Activated CD4-positive, alpha-beta memory T cell treated with anti-CD3 and anti-CD28 coated beads, Interleukin-2, amount 10 ng/mL, durations not matched to agents 7 days and 5 days (primary cell): ENCODE data around the gene GPER1. TPM values are rescaled to one million over a fixed set of nuclear protein-coding genes. Genes with fewer than 3 reads are reported as not detected.

Experiments used
- CTCF ChIA-PET: fragments of 350-600 bp; sonication (Branson Sonifier 250); formaldehyde crosslinking; loops from one replicate; lab custom pipeline; 2021; ENCODE audit warnings: antibody characterized with exemption, inconsistent platforms; lab: Charles Lee
- POLR2A ChIA-PET: fragments of 350-600 bp; sonication (Branson Sonifier 250); formaldehyde crosslinking; loops from one replicate; lab custom pipeline; 2021; ENCODE audit warnings: antibody characterized with exemption; lab: Charles Lee
- DNase-seq: peaks from one replicate; pipeline ENCODE4 v3.0.0-alpha.2; 2020
- H3K27ac Mint-ChIP-seq: one replicate; pipeline ENCODE4 v1.8.0; 2021; ENCODE audit warnings: mild to moderate bottlenecking, mixed read lengths
- H3K27me3 Mint-ChIP-seq: one replicate; pipeline ENCODE4 v1.8.0; 2021; ENCODE audit warnings: mixed read lengths
- H3K36me3 Mint-ChIP-seq: one replicate; pipeline ENCODE4 v1.8.0; 2021; ENCODE audit warnings: low read depth, mixed read lengths
- H3K4me1 Mint-ChIP-seq: one replicate; pipeline ENCODE4 v1.8.0; 2021; ENCODE audit warnings: mixed read lengths
- H3K4me3 Mint-ChIP-seq: one replicate; pipeline ENCODE4 v1.8.0; 2021; ENCODE audit warnings: mild to moderate bottlenecking, mixed read lengths
- H3K9me3 Mint-ChIP-seq: one replicate; pipeline ENCODE4 v1.8.0; 2021; ENCODE audit warnings: mixed read lengths
- total RNA-seq, 2 experiments: library from RNA; stranded (reverse); gene quantifications; one replicate each; pipeline ENCODE4 v1.2.3, GENCODE V29; 2021

GPER1 gene
- total RNA-seq, 2 experiments from 2014 or later, result 0.15 TPM; not detected in 1

DNA sequence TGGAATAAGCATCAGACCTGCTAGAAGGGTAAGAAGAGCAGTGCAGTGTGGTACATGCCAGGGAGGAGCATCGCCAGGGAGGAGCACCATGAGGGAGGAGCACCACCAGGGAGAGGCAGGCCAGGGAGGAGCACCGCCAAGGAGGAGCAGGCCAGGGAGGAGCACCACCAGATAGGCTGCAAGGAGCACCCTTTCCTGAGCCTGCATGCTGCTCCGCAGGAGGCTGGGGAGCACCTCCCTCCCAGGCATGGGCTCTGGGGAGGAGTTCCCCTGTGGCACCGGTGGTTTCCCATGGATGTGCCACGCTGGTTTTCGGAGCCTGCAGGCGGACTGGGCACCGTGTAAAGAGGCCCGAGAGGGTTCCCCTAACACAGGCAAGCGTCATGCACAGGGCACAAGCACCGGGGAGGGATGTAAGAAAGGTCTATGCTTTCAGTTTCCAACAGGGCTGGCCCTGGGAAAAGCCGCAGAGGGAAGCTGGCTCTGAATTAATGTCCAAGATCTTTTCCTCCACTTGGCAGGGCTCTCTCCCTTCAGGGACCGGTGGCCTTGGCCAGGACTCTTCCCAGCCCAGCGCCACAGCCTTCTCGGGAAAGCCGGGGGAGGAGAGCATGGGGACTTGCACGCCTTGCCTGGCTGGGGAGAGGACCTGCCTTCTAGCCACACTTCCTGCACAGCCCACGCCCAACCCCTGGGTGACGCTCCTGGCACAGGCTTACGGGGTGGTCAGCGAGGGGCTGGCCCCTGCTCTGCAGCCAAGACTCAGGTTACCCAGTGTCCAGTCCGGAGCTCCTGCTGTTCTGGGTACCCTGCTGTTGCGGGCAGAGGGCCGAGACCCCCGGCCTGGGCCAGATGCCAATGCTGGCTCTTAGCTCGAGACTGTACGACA is 11.5 kb upstream of the GPER1 start:
- DNase-seq, result no peak
- Mint-ChIP-seq H3K9me3 (no peaks in the 10 kb centered on the region), H3K4me1 (no peaks in the 10 kb centered on the region), H3K36me3 (no peaks in the 10 kb centered on the region), H3K27ac (no peak overlapping the region), H3K4me3 (no peak overlapping the region), H3K27me3 (no peaks in the 10 kb centered on the region)
- POLR2A ChIA-PET, result interaction anchor here (1.0 kb wide), 1 partner anchor 9 kb away, joined by 3 read pairs; no protein-coding TSS in a partner anchor
- CTCF ChIA-PET, result interaction anchor here (1.0 to 2.1 kb wide), 3 partner anchors 10 to 83 kb away, joined by 3 to 4 read pairs (median 3); no protein-coding TSS in a partner anchor

- Mint-ChIP-seq H3K4me3 (no peak overlapping the region), H3K4me1 (no peaks in the 10 kb centered on the region), H3K27me3 (no peaks in the 10 kb centered on the region), H3K36me3 (no peaks in the 10 kb centered on the region), H3K9me3 (no peaks in the 10 kb centered on the region), H3K27ac (no peak overlapping the region)
- CTCF ChIA-PET, result interaction anchor here (1.0 kb wide), 1 partner anchor 13 kb away, joined by 5 read pairs; no protein-coding TSS in a partner anchor
- POLR2A ChIA-PET, result no interaction called here
- DNase-seq, result no peak
Observed at GRCh38 chr7:1078519-1078918, 9.4 kb upstream of the GPER1 start.

DNA sequence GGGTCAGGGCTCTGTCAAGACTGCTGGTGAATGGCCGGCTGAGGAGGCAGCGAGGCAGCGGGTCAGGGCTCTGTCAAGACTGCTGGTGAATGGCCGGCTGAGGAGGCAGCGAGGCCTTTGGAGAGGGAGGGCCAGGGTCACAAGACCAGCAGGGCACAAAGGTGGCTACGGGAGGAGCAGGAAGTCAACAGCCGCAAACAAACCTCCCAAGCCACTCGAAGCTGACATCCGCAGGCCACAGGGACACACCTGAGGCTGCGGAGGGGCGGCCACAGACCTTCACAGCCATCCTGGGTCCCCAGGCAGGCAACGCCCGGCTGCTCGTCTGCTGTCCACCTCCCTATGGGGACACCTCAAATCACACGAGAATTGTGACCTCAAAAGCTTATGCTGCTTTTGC is 8.9 kb upstream of the GPER1 start:
- Mint-ChIP-seq H3K27me3 (no peaks in the 10 kb centered on the region), H3K27ac (no peak overlapping the region), H3K9me3 (no peaks in the 10 kb centered on the region), H3K4me3 (no peak overlapping the region), H3K36me3 (no peaks in the 10 kb centered on the region), H3K4me1 (no peaks in the 10 kb centered on the region)
- CTCF ChIA-PET, result interaction anchor here (1.0 kb wide), 1 partner anchor 14 kb away, joined by 5 read pairs; no protein-coding TSS in a partner anchor
- no peak for DNase-seq
- POLR2A ChIA-PET, result no interaction called here

DNA sequence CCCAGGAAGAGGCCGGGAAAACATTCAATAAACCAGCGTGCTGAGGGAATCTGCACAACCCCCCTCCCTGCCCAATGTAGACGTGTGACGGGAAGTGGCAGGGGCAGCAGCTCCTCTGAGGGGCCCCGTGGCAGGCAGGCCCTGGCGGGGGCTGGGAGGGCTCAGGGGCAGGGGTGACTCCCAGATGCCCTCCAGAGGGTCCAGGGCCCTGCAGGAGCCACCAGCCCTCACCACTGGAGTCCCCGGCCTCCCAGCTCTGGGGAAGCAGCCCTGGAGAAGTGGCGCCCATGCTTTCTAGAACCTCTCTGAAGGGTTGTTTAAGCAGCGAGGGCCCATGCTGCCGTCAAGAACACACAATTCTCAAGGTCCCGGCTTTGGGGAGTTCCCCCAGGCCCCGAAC is 8.4 kb upstream of the GPER1 start:
- Mint-ChIP-seq H3K4me1 (no peaks in the 10 kb centered on the region), H3K36me3 (no peaks in the 10 kb centered on the region), H3K4me3 (no peak overlapping the region), H3K27ac (no peak overlapping the region), H3K27me3 (no peaks in the 10 kb centered on the region), H3K9me3 (no peaks in the 10 kb centered on the region)
- POLR2A ChIA-PET, result no interaction called here
- DNase-seq, result no peak
- CTCF ChIA-PET, result interaction anchor here (1.0 kb wide), 2 partner anchors 14 to 87 kb away, joined by 3 to 5 read pairs; no protein-coding TSS in a partner anchor

- no peaks in the 10 kb centered on the region for H3K27me3 Mint-ChIP-seq
- no peaks in the 10 kb centered on the region for H3K9me3 Mint-ChIP-seq
- POLR2A ChIA-PET, result no interaction called here
- CTCF ChIA-PET, result interaction anchor here (1.0 kb wide), 1 partner anchor 88 kb away, joined by 3 read pairs; no protein-coding TSS in a partner anchor
- no peaks in the 10 kb centered on the region for H3K4me1 Mint-ChIP-seq
- H3K4me3 Mint-ChIP-seq, result no peak overlapping the region
- no peak overlapping the region for H3K27ac Mint-ChIP-seq
- no peak for DNase-seq
- no peaks in the 10 kb centered on the region for H3K36me3 Mint-ChIP-seq
Observed at GRCh38 chr7:1080252-1080920, 7.5 kb upstream of the GPER1 start.

DNA sequence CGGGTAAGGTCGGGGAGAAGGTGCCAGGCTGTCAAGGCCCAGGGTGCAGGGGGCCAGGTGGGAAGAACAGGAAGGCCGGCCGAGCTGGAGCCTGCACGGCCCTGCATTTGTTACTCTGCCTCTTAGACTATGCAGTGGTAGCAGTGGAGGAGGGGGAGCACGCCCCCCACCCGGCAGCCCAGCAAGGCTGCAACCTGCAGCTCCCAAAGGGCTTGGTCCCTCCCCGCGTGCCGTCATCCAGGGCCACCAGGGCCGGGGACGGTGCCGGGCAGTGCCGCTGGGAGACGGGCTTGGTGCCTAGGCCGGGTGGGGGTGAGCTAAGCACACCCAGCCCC is 7.0 kb upstream of the GPER1 start:
- no peaks in the 10 kb centered on the region for H3K4me1 Mint-ChIP-seq
- no peak overlapping the region for H3K27ac Mint-ChIP-seq
- CTCF ChIA-PET, result no interaction called here
- no peak overlapping the region for H3K4me3 Mint-ChIP-seq
- DNase-seq, result no peak
- no peaks in the 10 kb centered on the region for H3K27me3 Mint-ChIP-seq
- H3K9me3 Mint-ChIP-seq, result no peaks in the 10 kb centered on the region
- no peaks in the 10 kb centered on the region for H3K36me3 Mint-ChIP-seq
- POLR2A ChIA-PET, result no interaction called here

DNA sequence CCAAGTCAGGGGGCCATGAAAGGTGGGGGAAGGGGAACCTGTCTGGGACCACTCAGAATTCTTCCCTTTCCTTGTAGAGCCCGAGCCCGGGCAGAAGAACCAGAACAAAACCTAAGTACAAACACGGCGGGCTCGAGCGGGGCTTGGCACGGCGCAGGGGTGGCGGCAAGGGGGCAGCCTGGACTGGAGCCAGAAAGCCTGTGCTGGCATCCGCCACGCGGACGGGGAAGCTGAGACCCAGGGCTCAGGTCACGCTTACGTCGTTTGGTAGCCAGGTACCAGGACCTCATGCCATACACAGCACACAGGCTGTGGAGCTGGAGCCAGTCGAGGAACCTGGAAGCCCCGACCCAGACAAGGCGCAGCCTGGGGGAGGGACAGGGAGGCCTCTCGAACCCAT is 6.6 kb upstream of the GPER1 start:
- Mint-ChIP-seq H3K4me1 (no peaks in the 10 kb centered on the region), H3K4me3 (no peak overlapping the region), H3K9me3 (no peaks in the 10 kb centered on the region), H3K27ac (no peak overlapping the region), H3K36me3 (no peaks in the 10 kb centered on the region), H3K27me3 (no peaks in the 10 kb centered on the region)
- no peak for DNase-seq
- ChIA-PET CTCF (interaction anchor here (0.6 kb wide), 1 partner anchor 583 kb away, joined by 3 read pairs; no protein-coding TSS in a partner anchor), POLR2A (no interaction called here)

DNA sequence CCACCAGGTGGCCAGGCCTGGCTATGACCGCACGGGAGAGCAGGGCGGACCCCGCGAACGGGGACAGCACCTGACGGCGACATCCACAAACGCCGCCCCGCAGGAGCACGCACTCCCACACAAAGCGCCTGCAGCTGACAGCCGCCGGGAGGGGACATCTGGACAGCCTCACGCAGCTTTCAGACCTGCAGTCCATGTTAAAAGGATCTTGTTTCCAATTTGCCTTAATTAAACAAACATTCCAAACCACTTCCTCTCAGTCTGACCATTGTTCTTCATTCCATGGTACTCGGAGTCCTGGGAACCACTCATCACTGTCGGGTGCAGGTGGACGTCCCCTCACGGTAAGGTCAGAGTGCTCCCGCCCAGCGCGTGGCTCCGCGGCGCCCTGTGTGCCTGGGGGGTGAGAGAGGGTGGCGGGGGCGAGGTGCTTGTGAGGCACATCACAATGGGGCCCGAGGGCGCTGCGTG is 5.9 kb upstream of the GPER1 start:
- POLR2A ChIA-PET, result no interaction called here
- Mint-ChIP-seq H3K9me3 (no peaks in the 10 kb centered on the region), H3K4me3 (no peak overlapping the region), H3K4me1 (peaks cover 1% of the 10 kb centered on the region), H3K27me3 (peaks cover under 1% of the 10 kb centered on the region), H3K36me3 (no peaks in the 10 kb centered on the region), H3K27ac (no peak overlapping the region)
- no peak for DNase-seq
- CTCF ChIA-PET, result interaction anchor here (0.6 kb wide), 1 partner anchor 583 kb away, joined by 3 read pairs; no protein-coding TSS in a partner anchor

- Mint-ChIP-seq H3K36me3 (no peaks in the 10 kb centered on the region), H3K4me1 (peaks cover 8% of the 10 kb centered on the region), H3K27ac (no peak overlapping the region), H3K9me3 (no peaks in the 10 kb centered on the region), H3K4me3 (no peak overlapping the region), H3K27me3 (peaks cover 2% of the 10 kb centered on the region)
- DNase-seq, result no peak
- ChIA-PET CTCF (interaction anchor here (0.7 to 4.6 kb wide), 3 partner anchors 16 to 92 kb away, joined by 3 to 36 read pairs (median 3); no protein-coding TSS in a partner anchor), POLR2A (no interaction called here)
Observed at GRCh38 chr7:1083729-1084657, 3.9 kb upstream of the GPER1 start.

DNA sequence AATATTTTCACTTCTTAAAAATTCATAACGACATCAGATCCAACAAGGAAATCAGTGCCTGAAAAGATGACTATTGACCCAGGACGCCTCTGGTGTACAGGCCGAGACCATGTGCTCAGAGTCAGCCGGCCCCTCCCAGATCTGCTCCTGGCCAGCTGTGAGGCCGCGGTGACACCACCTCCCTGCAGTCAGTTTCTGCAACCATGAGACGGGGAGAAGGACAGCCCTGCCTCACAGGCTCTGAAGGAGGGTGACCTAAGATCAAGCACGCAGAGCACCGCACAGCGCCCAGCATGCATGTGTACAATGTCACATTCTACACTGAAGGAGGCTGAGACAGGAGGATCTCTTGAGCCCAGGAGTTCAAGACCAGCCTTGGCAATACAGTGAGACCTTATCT is 2.6 kb upstream of the GPER1 start:
- Mint-ChIP-seq H3K27me3 (peaks cover 2% of the 10 kb centered on the region), H3K27ac (no peak overlapping the region), H3K9me3 (no peaks in the 10 kb centered on the region), H3K4me1 (peaks cover 8% of the 10 kb centered on the region), H3K36me3 (no peaks in the 10 kb centered on the region), H3K4me3 (no peak overlapping the region)
- no peak for DNase-seq
- POLR2A ChIA-PET, result interaction anchor here (1.2 kb wide), 1 partner anchor 8 kb away, joined by 3 read pairs; no protein-coding TSS in a partner anchor
- CTCF ChIA-PET, result interaction anchor here (1.1 to 4.6 kb wide), 3 partner anchors 18 to 92 kb away, joined by 4 to 36 read pairs (median 11); no protein-coding TSS in a partner anchor

- Mint-ChIP-seq H3K4me1 (peaks cover 8% of the 10 kb centered on the region), H3K9me3 (no peaks in the 10 kb centered on the region), H3K4me3 (no peak overlapping the region), H3K27ac (no peak overlapping the region), H3K36me3 (no peaks in the 10 kb centered on the region), H3K27me3 (peaks cover 2% of the 10 kb centered on the region)
- ChIA-PET POLR2A (interaction anchor here (1.2 kb wide), 1 partner anchor 9 kb away, joined by 3 read pairs; no protein-coding TSS in a partner anchor), CTCF (interaction anchor here (0.6 to 4.6 kb wide), 15 partner anchors 9 to 216 kb away, joined by 3 to 36 read pairs (median 4); no protein-coding TSS in a partner anchor)
- DNase-seq, result no peak
Observed at GRCh38 chr7:1085910-1086421, 1.9 kb upstream of the GPER1 start.
